Thymus (tissue), 11 donors: ENCODE measurements around the gene RPS6KA5. TPM values are rescaled to one million over a fixed set of nuclear protein-coding genes. Genes with fewer than 3 reads are reported as not detected.
"Not testable (repeated sequence)": the region's sequence is repeated elsewhere in the genome, so short reads cannot be mapped to it uniquely, and the experiment has no call there.

ENCODE experiments used
- DNase-seq, 9 donors: peaks; one replicate each; pipeline ENCODE4 v3.0.0-alpha.2; 2013; ENCODE audit warnings: low spot score in 9 of 9, low read depth in 6 of 9, missing footprints in 1 of 9
- H3K27ac ChIP-seq, 2 donors: one replicate each; pipeline ENCODE4 v1.5.1; 2013; ENCODE audit warnings: control low read depth in 1 of 2, low read depth in 1 of 2, low read length in 1 of 2, mild to moderate bottlenecking in 1 of 2, moderate library complexity in 1 of 2
- H3K27me3 ChIP-seq, 2 donors: one replicate each; pipeline ENCODE4 v1.5.1; 2013; ENCODE audit warnings: low read length in 1 of 2; ENCODE audit not compliant: control insufficient read depth in 2 of 2, insufficient read depth in 1 of 2
- H3K36me3 ChIP-seq, 2 donors: one replicate each; pipeline ENCODE4 v1.5.1; 2013; ENCODE audit warnings: low read length in 1 of 2, mild to moderate bottlenecking in 1 of 2, moderate library complexity in 1 of 2; ENCODE audit not compliant: control insufficient read depth in 2 of 2, insufficient read depth in 2 of 2
- H3K4me1 ChIP-seq, 2 donors: one replicate each; pipeline ENCODE4 v1.5.1; 2013; ENCODE audit warnings: low read length in 2 of 2; ENCODE audit not compliant: control insufficient read depth in 2 of 2, insufficient read depth in 2 of 2
- H3K4me3 ChIP-seq, 2 donors: one replicate each; pipeline ENCODE4 v1.5.1; 2013; ENCODE audit warnings: low read length in 2 of 2, control low read depth in 1 of 2, mild to moderate bottlenecking in 1 of 2
- H3K9me3 ChIP-seq, 2 donors: one replicate each; pipeline ENCODE4 v1.5.1; 2013; ENCODE audit warnings: low read length in 1 of 2, mild to moderate bottlenecking in 1 of 2; ENCODE audit not compliant: control insufficient read depth in 2 of 2, insufficient read depth in 1 of 2
- WGBS: extraction: QIAGEN DNeasy Blood & Tissue Kit; methylation state at CpG from one replicate; pipeline ENCODE4 v1.1.7; 2013; 5-methylcytosine and 5-hydroxymethylcytosine counted together
- polyA plus RNA-seq: library from polyadenylated mRNA; stranded (reverse); fragments of 200-250 nt; gene quantifications from one replicate; pipeline ENCODE4 v1.2.3, GENCODE V29; 2013
- total RNA-seq: library from RNA; stranded (reverse); fragments of 120-200 nt; gene quantifications from one replicate; pipeline ENCODE4 v1.2.4, GENCODE V29; 2013
- donor health status: healthy.

The RPS6KA5 gene
- total and polyA plus RNA-seq, 2 donors: 4.0 to 5.1 TPM

DNA sequence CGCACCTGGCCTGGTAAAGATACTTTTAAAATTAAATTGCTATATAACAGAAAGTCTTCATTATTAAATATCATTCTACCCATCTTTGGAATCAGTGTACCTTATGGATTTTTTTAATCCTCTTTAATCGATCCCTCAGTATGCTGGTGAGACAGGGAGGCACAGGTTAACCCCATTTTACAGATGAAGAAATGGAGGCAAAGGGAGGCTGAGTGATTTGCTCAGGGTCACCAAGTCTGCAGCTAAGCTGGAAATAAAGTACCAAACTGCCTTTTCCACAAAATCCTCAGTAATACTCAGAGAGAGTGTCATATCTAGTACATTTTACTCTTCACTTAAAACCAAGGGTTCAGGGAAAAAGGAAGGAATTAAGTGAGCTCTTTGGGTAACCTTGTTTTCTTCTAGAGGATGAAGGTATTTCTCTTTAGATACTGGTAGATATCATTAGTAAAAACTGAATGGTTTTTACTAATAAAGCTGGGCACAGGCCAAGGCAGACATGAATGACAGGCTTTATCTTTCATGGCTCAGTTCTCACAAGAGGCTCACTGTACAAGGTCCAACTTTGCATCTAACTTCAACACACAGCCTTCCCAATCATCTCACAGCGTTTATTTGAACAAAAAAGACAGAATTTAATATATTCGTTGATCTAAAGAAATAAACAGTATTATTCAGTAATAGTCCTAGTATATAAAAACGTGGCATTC is 209.0 kb downstream of the RPS6KA5 start:
- Histone ChIP-seq H3K4me3 (no peak overlapping the region), H3K27me3 (no peaks in the 10 kb centered on the region), H3K27ac (no peak overlapping the region), H3K4me1 (no peaks in the 10 kb centered on the region), H3K36me3 (no peaks in the 10 kb centered on the region), H3K9me3 (no peaks in the 10 kb centered on the region)
- no peak for DNase-seq
- 97% methylated on average over 5 of the region's 5 CpGs for WGBS

DNA sequence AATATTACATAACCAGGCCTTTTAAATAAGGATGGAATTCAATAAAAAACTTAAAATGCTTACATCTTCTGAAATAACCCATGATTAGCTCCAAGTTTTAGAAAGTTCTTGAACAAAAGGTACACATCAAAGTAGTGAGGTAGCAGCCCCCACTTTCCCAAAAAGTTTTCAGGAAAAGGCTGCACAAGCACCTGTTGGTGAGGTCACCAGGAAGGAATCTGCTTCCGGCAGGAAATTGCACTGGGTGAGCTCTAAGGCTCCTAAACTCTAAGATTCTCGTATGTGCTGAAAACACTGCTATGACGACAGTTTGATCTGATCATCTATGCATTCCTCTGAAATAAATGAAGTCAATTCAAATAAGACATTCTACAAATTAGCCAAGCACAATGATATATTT is 210.0 kb downstream of the RPS6KA5 start:
- no peaks in the 10 kb centered on the region for H3K4me1 ChIP-seq
- no peak for DNase-seq
- H3K36me3 ChIP-seq: no peaks in the 10 kb centered on the region
- H3K9me3 ChIP-seq: no peaks in the 10 kb centered on the region
- 66% methylated on average over 3 of the region's 3 CpGs for WGBS
- no peaks in the 10 kb centered on the region for H3K27me3 ChIP-seq
- no peak overlapping the region for H3K4me3 ChIP-seq
- H3K27ac ChIP-seq: no peak overlapping the region

DNA sequence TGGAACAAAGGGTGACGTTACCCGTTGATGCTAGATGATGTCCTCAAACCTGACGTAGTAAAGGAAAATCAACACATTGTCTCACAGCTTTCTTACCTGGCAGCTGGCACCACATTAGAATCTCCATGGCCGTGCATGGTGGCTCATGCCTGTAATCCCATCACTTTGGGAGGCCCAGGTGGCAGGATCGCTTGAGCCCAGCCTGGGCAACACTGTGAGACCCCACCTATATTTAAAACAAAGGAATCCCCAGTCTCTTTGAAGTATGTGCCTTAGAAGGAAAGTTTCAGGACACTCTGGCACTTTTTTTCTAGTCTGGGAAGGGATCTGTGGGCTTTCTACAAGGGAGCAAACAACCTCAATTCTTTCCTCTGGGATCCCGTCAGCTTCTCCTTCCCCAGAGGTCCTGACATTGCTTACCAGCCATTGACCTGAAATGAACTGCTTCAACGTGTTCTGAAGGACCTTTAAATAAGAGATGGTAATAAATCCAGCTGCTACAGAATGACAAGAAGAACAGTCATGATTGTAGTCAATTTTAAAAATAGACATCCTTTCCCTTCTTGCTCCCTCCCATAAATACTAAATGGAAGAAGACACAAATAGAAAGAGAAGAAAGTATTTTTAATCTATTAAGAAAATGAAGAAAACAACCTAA is 210.5 kb downstream of the RPS6KA5 start:
- Histone ChIP-seq H3K27me3 (no peaks in the 10 kb centered on the region), H3K36me3 (no peaks in the 10 kb centered on the region), H3K9me3 (no peaks in the 10 kb centered on the region), H3K27ac (no peak overlapping the region), H3K4me1 (no peaks in the 10 kb centered on the region), H3K4me3 (no peak overlapping the region)
- no peak for DNase-seq
- 88% methylated on average over 7 of the region's 7 CpGs for WGBS

DNA sequence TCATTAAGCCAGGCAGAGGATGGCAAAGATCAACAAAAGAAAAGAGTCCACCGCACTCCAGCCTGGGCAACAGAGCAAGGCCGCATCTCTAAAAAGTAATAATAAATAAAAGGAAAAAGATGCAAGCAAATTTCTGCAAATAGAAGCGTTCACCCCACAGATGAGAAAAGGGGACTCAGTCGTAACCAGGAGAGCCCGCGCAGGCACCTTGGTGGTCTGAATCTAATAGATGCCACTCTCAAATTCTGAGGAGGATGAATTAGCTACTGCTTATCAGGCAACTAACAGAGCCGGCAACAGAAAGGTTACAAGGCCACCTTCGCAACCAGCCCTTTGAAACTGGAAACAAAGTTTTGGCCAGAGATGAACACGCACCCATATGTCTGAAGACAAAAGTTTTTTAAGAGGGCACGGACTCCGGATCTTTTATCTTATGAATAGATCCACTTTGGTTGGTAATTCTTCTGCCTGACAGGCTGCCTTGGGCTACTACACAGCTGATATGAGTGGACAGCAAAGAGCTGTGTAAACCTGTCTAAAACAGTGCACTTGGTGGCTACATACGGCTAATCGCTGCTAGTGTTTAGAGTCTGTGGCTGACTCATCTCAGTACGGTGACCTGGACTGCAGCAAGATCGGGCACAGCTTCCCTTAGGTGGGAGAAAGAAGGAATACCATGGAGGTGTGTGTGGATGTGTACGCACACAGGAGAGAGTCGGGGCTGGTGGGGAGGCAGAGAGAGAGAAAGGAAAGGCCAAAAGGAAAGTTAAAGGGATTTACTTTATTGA is 211.3 kb downstream of the RPS6KA5 start:
- no peak overlapping the region for H3K4me3 ChIP-seq
- H3K27ac ChIP-seq: no peak overlapping the region
- DNase-seq: no peak
- H3K27me3 ChIP-seq: no peaks in the 10 kb centered on the region
- no peaks in the 10 kb centered on the region for H3K4me1 ChIP-seq
- WGBS: 97% methylated on average over 17 of the region's 17 CpGs
- no peaks in the 10 kb centered on the region for H3K9me3 ChIP-seq
- no peaks in the 10 kb centered on the region for H3K36me3 ChIP-seq

DNA sequence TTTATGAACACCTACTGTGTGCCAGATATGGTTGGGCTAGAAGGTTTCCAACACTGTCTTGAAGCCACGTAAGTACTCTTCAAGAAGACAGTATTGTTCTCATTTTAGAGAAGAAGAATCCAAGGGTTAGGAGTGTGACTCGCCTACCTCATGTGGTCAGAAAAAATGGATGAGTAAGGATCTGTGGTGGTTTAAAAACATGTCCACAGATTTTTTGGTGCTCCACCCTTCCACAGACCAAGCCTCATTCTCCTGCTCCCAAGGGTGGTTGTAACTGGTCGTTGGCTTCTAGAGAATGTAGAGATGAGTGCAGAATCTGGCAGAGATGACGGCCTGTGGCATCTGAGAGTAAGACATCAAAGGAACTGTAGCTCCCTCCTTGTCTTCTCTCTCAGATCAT is 213.9 kb downstream of the RPS6KA5 start:
- Histone ChIP-seq H3K27ac (no peak overlapping the region), H3K4me1 (no peaks in the 10 kb centered on the region), H3K9me3 (peaks cover 0 to 4% of the 10 kb centered on the region in 2 donors), H3K36me3 (no peaks in the 10 kb centered on the region), H3K4me3 (no peak overlapping the region), H3K27me3 (no peaks in the 10 kb centered on the region)
- DNase-seq: no peak
- 96% methylated on average over 4 of the region's 4 CpGs for WGBS

DNA sequence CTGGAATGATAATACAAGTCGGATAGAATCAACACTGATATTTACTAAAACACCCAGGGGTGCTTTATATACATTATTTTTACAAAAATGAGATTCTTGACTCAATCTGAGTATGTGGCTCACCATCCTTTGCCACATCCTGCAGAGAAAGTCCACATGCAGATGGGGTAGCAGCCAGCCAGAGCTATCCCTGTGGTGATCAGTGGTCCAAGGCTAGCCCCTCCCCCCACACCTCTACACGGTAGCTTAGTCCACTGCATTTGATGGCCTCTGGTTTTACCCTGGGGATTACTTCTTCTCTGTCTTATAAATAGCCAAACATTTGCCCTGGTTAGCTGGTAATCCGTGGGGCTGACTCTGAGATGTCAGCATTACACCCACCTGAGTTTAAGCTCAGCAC is 216.1 kb downstream of the RPS6KA5 start:
- Histone ChIP-seq H3K36me3 (no peaks in the 10 kb centered on the region), H3K27ac (no peak overlapping the region), H3K27me3 (no peaks in the 10 kb centered on the region), H3K9me3 (peaks cover 0 to 4% of the 10 kb centered on the region in 2 donors), H3K4me3 (no peak overlapping the region), H3K4me1 (no peaks in the 10 kb centered on the region)
- WGBS: 78% methylated on average over 3 of the region's 3 CpGs
- no peak for DNase-seq

DNA sequence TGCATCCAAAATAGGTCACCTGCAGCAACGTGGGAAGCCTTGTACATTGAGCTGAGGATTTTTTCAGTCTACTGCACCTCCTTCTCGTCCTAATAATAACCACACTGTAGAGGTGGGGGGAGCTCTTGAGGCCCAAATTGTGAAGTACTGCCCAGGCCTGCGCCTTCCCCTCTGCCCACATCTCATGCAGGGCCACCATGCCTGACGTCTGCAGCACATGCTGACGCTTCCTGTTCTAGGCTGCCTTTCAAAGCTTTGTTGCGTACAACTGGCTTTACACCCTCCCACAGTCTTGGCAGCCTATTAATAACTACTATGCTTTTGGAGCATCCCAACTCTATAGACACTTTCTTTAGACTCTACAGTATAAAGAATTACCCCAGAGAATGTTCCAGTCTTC is 217.7 kb downstream of the RPS6KA5 start:
- no peaks in the 10 kb centered on the region for H3K36me3 ChIP-seq
- no peak overlapping the region for H3K27ac ChIP-seq
- no peak for DNase-seq
- H3K9me3 ChIP-seq: peaks cover 0 to 4% of the 10 kb centered on the region in 2 donors
- H3K4me3 ChIP-seq: no peak overlapping the region
- H3K4me1 ChIP-seq: no peaks in the 10 kb centered on the region
- 63% methylated on average over 6 of the region's 6 CpGs for WGBS
- H3K27me3 ChIP-seq: no peaks in the 10 kb centered on the region

DNA sequence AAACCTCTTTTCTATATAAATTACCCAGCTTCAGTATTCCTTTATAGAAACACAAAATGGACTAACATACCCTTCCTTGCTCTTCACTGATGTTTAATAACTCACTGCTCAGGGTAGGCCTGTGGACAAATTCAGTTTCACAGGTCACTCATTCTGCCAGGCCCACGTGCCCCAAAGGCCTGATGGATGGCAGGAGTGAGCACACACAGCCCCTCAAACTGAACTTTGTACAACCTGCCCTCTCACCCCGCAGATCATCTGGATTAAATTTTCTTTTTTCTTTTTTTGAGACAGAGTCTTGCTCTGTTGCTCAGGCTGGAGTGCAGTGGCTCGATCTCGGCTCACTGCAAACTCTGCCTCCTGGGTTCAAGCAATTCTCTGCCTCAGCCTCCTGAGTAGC is 219.8 kb downstream of the RPS6KA5 start:
- H3K9me3 ChIP-seq, H3K27ac ChIP-seq, H3K36me3 ChIP-seq, H3K27me3 ChIP-seq, DNase-seq, H3K4me3 ChIP-seq, H3K4me1 ChIP-seq: not testable (repeated sequence)
- WGBS: 97% methylated on average over 4 of the region's 4 CpGs

DNA sequence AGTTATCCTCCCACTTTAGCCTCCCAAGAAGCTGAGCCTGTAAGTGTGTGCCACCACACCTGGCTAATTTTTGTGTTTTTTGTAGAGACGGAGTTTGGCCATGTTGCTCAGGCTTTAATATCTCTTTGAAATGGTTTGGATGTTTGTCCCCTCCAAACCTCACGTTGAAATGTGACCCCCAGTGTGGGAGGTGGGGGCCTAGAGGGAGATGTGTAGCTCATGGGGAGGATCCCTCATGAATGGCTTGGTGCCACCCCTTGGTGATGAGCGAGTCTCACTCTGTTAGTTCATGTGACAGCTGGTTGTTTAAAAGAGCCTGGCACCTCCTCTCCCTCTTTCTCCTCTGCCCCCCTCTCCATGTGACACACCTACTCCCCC is 220.6 kb downstream of the RPS6KA5 start:
- Histone ChIP-seq H3K27me3 (peaks cover 0 to 7% of the 10 kb centered on the region in 2 donors), H3K4me3 (no peak overlapping the region), H3K27ac (no peak overlapping the region), H3K9me3 (peaks cover 0 to 4% of the 10 kb centered on the region in 2 donors), H3K4me1 (peaks cover 5 to 10% of the 10 kb centered on the region in 2 donors), H3K36me3 (no peaks in the 10 kb centered on the region)
- no peak for DNase-seq
- 97% methylated on average over 3 of the region's 3 CpGs for WGBS
